Raji (cell line): Measurements from ENCODE around the gene SYNDIG1.

Source experiments
- POLR2A ChIP-seq: IDR thresholded peaks from 2 replicates; pipeline ENCODE4 v1.6.1; 2011; ENCODE audit warnings: low read depth, low read length, control low read depth; ENCODE audit not compliant: insufficient read depth

The SYNDIG1 gene

GRCh38 chr20:24670981-24671380 is 201.6 kb downstream of the SYNDIG1 start:
- no peak for TF ChIP-seq POLR2A

- no peak for TF ChIP-seq POLR2A
Measured at GRCh38 chr20:24672181-24672880, 202.9 kb downstream of the SYNDIG1 start.

GRCh38 chr20:24672886-24673677 is 203.7 kb downstream of the SYNDIG1 start:
- no peak for TF ChIP-seq POLR2A

DNA sequence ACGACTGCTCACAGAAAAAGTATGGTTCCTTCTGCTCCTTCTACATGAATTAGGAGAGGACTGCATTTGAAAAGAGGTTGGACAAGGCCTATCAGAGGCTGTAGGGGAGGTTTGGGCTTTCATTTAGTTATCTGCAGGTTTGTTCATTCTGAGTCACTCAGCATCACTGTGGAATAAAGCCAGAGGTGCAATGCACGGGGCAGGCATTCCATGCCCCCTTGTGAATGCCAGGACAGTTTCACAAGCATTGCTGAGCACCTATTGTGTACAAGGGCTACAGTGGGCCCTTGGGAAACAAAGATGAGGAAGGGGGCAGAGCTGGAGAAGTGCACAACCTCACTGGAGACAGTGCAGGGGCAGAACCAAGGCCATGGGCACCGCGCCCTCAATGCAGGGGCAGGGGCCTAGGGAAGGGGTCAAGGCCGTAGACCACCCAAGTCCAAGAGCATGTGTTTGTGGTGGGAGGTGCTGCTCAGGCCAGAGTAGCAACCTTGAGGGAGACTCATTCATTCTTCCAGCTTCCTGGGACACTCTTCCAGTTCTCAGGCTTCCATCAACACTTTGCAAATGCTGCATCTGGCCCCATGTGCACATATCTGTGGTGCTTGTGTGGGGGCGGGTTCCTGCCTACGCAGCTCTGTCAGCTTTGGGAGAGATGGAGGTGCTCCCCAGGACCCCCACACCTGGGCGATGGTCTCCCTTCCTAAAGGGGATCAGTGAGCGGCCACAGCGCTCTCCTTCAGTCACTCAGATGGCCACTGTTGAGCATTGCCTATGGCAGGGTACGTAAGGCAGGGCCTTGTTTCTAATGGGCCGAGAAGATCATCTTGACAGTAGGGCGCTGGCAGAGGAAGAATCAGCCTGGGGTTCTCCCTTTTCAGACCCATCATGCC is 204.5 kb downstream of the SYNDIG1 start:
- no peak for TF ChIP-seq POLR2A

DNA sequence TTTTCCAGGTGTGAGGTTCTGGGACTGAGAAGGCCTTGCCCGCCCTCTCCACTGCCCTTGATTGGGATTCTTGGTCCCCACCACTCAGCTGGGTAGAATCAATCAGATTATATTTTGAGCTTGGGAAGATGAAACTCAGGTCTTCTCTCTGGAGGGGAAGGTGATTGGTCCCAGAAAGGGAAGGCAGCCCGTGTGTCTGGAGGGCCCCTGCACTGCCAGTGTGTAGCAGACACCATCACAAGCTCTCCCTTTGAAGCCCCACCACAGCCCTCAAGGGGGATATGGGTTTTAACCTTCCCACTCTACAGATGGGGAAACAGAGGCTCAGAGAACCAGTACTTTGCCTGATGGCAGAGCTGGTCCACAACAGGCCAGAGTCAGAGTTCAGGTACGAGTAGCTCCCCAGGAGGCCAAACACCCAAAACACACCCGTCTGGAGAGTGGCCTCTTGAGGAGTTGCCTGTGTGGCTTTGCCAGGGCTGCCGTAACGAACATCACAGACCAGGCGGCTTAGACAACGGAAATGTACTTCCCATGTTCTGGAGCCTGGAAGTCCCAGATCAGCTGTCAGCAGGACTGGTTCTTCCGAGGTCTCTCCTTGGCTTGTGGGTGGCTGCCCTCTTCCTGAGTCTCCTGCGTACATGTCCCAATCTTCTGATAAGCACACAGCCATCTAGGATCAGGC is 205.6 kb downstream of the SYNDIG1 start:
- TF ChIP-seq POLR2A = no peak

GRCh38 chr20:24675651-24676352 is 206.4 kb downstream of the SYNDIG1 start:
- TF ChIP-seq POLR2A = no peak

DNA sequence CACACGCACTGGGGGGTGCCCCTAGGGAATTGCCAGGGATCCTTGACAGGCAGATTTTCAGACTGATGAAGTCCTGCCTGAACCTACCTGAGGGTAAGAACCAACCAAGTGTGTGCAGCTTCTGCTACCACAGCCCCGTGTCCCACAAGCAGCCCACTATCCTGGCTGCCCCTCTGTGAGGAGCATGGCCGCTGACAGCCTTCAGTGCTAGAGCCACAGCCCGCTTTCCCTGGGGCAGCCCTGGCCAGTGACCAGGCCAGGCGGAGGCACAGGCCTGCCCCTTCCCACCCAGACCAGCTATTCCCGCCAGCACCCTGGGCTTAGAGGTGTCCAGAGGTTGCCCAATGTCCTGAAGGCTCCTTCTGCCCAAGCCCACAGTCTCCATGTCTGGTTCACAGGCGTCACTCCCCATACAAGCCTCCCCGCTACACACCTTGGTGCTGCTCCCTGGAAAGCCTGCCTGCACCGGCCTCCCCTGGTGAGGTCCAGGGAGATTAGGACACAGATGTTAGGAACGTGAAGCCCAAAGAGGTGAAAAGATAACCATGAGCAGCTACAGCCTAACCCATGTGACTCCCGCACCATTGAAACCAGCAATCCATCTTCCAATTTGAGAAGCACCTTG is 207.0 kb downstream of the SYNDIG1 start:
- no peak for TF ChIP-seq POLR2A

GRCh38 chr20:24676978-24677370 is 207.5 kb downstream of the SYNDIG1 start:
- no peak for TF ChIP-seq POLR2A

- TF ChIP-seq POLR2A = no peak
Measured at GRCh38 chr20:24677626-24678315, 208.3 kb downstream of the SYNDIG1 start.

DNA sequence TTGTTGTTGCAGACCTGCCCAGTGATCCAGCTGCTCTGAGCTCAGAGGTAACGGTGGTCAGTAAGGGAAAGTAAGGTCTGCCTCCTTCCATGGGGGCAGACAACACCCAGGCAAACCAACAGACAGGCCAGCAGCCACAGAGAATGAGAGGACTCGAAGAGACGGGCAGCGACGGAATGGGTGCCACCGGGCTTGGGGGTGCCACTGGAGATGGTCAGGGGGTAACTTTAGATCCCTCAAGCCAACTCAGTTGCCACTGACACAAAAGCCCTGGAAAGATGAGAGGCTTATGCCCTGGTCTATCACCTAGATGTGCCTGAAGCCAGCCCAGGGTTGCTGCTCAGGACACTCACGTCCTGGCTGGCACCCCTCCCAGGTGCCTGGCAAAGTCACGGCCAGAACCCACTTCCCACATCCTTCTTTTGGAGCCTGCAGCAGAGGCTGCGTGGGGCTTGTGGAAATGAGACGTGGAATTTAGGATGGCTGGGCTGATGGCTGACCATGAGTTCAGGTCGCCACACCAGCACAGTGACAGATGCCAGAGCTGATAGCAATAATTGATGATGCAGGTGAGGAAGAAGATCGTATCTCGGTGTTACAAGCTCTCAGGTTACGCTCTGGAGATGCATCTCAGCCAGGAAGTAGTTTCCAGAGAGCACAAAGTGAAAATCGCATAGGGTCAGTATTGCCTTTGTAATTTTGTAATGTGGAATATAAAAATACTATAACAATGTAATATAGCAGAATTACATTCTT is 209.1 kb downstream of the SYNDIG1 start:
- TF ChIP-seq POLR2A = no peak

DNA sequence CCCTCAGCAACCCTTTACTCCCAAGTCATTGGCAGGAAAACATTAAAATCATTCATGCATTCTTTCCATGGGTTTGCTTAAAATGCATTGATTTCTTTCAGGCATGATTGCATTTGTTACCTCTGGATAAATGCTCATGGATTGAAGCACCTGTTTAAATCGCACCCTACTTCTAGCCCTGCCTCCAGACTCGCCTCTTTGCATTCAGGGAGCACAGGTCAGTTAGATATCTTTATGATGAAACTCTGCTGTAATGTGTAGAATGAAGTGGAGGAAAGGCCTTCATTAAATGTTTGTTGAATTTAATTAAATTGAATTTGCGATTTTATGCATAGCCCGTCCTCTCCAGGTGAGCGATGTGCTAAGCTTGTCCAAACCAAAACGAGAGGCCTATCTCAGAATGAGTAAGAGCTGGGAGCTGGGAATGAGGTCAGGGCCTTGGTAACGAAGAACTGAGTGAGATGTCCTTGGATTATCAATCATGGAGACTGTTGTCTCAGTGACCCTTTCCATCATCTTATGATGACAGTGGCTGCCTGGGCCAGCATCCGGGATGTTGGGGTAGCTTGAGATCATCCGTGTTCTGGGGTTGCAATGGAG is 210.1 kb downstream of the SYNDIG1 start:
- no peak for TF ChIP-seq POLR2A

DNA sequence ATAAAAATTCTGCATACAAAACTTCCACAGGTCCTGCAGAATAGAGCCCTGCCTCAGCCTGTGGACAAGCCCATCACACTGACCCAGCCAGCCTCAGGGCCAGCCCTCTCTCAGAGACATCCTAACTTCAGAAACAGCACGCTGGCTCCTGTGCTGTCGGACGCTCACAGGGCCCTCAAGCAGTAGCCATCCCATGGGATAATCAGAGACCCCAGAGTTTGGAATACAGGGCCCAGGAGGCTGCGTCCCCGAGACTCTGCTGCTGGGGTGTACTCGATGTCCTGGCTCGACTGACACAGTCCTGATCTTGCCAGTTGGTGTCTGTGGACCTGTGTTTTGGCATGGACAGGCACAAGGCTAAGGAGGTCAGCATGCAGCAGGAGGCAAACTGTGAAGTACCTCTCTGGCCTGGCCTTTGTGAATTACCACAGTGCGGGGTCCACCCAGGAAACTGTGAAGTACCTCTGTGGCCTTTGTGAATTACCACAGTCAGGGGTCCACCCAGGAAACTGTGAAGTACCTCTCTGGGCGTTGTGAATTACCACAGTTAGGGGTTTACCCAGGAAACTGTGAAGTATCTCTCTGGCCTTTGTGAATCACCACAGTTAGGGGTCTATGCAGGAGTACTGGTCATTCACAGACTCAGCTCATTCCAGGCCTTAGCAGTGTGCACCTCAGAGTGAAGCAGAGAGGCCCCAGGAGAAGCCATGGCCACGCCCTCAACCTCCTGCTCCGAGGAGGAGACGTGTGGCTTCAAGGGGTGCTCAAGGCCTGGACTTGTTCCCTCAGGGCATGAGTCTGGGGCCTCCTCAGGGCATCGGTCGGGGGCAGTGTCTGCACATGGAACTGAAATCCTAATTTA is 212.4 kb downstream of the SYNDIG1 start:
- TF ChIP-seq POLR2A = no peak
